GM21528 (cell line): ENCODE data around the gene VPS13C.

Experiments used
- ATAC-seq: cut with Tn5 transposase; IDR thresholded peaks from one replicate; pipeline ENCODE4 v1.9.1; 2021; ENCODE audit warnings: mild to moderate bottlenecking, moderate library complexity; ENCODE audit not compliant: unreplicated experiment, low FRiP score

The VPS13C gene

DNA sequence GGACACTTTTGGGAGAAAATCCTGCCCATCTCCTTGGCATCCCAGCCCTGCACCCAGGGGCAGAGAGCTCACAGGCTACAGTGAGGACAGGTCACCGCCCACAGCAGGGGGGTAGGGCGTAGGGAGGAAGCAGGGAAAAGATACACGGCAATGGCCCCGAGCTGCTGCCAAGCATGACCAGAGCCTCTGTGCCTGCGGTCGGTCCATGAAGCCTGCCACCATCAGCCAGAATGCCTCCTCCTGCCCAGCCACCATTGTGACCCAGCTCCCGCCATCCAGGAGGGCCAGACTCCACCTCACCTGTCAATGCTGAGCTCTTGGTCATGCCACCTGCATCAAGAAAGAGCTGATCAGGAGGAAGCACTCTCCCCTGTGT lies 230.7 kb downstream of the VPS13C start:
- no peak for ATAC-seq

DNA sequence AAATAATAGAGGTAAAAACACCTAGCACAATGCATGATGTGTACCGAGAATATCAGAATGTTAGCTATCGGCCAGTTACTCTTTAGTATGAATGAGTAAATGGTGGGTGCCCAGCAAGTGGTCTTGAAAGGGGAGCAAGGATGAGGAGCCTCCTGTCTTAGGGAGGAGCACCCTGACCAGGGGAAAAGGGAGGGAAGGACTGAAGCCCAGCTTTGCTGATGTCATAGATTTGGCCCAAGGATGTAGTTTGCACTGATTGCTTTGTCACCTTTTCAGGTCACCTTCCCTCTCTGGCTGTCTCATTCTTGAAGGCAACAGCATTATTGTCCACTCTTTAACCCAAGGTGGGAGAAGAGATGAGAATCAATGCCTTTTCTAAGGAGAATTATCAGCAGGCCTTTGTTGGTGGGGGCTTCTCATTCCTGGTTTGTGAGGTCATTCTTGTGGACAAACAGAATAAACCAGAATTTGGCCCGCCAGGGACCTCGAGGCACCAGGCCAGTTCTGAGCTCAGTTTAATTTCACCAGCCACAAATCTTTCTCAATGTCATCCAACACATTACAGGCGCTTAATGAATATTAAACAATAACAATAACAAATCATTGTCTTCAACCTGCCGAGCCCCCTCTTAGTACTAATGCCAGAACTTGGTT lies 231.3 kb downstream of the VPS13C start:
- no peak for ATAC-seq

DNA sequence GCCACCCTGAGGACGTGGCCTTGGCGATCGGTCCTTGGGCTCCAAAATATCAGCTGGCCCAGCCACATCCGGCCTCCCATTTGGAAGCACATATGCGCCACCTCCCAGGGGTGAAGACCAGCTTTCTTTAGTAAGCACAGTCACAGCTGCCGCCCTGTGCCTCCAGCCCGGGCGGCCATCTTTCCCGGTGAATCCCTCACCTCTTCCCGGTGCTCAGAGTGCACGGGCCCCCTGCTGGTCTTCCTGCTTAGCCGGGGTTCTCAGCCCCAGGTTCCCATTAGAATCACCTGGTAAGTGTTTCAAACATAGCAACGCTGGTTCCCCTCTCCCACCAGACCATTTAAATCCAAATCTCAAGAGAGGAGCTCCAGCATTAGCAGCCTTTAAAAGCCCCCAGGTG lies 232.2 kb downstream of the VPS13C start:
- no peak for ATAC-seq

DNA sequence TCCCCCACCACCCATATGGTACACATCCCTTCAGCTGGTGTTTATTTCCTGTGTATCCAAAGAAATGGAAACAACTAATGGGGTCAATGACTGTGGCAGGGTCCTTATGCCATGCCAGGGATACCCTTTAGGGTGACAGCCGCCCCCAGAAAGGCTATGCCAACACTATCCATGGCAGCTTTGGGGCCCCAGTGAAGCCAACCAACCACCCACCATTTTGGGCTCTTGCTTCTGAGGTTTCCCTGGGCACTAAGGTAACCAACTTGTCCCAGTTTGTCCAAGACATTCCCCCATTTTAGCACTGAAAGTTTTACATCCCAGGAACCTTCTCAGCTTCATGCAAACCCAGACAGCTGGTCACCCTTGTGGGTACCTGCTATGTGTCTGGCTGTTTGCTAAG lies 233.1 kb downstream of the VPS13C start:
- no peak for ATAC-seq

DNA sequence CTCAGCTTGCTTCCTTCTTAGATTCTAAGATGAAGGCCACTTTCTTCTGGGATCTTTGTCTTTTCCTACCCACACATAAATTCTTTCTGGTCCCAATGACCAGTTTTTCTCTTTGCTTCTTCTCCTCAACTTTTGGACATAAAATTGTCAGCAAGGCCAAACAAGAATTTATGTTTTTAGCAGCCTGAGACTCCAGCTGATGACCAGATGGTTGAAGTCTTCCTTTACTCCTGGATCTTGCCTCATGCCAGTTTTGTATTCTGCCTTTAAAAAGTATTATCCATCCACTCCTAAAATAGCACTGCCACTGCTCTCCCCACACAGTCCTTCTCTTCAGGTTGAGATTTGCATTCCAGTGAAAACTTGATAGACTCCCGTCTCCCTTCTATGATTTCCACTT lies 236.0 kb downstream of the VPS13C start:
- ATAC-seq = no peak

DNA sequence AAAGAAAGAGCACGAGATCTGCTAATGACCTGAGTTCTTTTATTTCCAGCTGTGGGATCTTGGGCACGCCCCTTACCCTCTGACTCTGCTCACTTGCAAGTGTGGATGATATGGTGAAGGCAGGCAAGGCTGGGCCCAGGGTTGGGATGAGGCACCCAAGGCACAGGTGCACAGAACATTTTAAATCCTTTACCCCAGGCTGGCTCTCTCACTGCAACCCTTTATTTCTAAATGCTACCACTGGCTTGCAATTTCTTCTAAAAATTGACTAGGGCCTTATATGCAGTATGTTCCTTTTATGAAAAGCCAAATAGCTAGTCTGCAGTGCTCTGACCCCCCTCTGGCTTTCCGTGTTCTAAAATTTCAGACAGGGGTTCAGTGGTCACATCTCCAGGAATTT lies 237.7 kb downstream of the VPS13C start:
- no peak for ATAC-seq

DNA sequence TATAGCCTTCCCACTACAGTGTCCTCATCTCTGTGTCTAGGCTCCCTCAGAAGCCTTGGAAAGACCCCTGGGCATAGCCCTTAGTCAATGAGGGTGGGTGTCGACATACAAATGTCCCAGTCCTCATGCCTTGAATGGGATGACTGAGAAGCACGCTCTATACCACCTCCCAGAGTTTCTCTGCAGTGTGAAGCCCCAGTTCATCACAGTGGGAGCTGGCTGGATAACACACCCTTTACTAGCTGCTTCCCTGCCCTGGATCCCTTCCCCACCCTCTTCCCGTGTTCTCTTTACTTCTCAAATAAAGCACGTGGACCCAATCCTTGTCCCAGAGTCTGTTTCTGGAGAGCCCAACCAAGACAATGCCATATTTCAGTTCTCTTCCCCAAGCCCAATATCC lies 239.3 kb downstream of the VPS13C start:
- no peak for ATAC-seq

DNA sequence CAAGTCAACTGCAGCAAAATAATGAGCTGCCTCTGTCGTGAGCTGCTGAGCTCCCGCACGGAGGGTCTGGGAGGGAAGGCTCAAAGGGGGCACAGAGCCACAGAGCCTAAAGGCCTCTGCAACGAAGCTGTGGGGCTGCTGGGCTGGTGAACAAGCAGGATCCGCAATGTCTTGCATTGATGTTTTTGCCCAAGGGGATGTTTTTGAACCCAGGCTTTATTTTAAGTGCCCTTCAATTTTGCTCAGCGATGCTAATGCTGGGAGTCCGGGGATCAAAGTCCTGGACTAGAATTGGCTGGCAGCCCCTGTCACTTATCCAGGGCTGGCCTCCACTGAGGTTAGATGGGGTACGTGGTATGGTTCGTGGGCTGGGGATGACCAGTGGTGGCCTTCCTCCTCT lies 240.0 kb downstream of the VPS13C start:
- no peak for ATAC-seq

DNA sequence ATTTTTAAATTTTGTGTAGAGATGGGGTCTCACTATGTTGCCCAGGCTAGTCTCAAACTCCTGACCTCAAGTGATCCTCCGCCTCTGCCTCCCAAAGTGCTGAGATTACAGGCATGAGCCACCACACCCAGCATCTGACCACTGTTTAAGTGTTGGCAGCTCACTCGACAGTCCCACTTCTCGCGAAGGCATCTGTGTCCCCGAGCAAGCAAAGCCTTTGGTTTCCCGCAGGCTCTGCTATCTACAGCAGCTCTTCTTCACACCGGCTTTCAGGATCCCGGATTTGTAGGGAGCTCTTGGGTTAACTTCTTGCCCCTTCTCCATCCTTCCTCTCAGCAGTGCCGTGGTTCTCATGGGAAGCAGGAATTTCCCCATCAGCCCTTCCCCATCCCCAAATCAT lies 240.9 kb downstream of the VPS13C start:
- ATAC-seq = no peak

DNA sequence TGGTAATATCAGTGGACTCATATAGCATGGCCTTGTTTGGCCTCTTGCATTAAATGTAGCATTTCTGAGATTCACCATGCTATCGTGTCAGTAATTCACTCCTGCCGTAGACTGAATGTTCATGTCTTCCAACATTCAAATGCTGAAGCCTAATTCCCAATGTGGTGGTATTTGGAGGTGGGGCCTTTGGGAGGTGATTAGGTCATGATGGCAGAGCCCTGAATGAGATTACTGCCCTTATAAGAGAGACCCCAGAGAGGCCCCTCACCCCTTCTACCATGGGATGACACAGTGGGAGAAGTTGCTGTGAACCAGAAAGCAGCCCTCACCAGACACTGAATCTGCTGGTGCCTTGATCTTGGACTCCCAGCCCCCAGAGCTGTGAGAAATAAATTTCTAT lies 241.4 kb downstream of the VPS13C start:
- ATAC-seq = no peak

DNA sequence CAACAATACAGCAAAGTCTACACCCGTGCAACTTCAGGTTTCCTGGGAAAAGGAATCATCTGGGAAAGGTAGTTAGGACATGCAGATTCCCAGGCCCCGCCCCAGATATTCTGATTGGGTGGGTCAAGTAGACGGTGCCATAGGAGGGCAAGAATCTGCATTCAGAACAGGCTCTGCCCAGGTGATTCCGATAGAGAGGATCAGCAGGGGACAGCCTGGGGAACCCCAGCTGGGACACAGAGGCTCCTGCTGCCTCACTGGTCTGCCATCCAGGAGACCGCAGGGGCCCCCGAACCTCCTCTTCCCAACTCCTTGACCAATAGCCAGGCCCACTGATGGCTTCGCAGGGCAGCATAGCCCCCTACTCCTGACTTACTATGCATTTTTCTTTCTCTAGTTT lies 243.4 kb downstream of the VPS13C start:
- no peak for ATAC-seq

DNA sequence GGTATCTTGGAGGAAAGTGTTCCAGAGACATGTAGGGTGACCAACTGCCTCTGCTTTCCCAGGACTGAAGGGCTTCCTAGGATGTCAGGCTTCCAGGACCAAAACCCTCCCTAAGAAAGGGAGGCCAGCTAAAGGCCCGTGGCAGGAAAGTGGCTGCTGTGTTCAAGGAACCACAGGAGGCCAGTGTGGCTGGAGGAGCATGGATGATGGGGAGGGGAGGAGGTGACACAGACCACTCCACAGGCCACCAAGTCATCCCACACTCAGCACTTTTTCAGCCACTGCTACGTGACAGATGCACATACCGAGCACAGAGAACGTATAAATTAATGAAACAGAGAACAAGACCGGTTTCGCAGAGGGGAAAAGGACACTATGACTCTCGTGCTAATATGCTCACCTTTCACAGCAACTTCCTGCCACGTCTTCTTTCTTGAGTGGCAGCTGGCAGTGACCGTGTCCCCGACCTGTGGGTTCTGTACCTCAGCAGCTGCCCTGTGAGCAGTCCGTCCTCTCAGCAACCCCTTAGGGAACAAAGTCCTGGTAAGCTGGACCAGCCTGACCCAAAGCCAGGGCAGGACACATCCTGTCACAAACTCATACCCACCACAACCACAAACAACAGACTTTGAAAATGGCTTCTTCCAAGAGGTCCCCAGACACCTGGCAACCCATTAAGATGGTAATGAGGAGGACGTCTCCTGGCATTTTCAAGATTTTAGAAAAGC lies 244.7 kb downstream of the VPS13C start:
- no peak for ATAC-seq

DNA sequence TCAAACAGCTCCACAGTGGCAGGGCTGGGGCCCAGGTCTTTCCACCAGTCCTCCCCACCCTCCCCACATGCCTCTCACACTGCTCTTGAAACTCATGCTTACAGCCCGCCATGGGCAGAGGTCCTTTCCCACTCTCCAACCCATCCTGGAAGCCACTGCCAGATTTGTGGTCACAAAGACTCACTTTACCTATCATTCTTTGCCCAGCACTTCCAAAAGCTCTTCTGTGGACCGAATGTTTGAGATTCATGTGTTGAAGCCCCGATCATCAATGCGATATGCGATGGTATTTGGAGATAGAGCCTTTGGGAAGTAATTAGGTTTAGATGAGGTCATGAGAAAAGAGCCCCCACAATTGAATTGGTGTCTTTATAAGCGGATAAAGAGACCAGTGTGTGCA lies 247.8 kb downstream of the VPS13C start:
- no peak for ATAC-seq

DNA sequence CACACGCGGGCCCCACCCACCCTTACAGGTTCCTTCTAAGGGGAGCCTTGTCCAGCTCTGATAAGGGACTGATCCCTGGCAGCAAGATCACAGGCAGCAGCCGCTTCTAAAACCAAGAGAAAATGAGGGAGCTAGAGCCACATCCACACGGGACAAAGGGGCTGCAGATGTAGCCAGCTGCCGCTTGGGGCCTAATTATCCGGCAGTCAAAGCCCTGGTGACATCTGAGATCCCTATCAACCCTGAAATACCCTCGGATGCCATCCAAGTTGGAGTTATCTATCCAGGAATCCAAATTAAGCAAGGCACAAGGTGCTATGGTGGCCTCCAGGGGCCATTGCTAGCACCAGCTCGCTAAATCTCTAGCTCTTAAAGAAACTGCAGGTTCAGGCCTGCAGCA lies 248.3 kb downstream of the VPS13C start:
- no peak for ATAC-seq

DNA sequence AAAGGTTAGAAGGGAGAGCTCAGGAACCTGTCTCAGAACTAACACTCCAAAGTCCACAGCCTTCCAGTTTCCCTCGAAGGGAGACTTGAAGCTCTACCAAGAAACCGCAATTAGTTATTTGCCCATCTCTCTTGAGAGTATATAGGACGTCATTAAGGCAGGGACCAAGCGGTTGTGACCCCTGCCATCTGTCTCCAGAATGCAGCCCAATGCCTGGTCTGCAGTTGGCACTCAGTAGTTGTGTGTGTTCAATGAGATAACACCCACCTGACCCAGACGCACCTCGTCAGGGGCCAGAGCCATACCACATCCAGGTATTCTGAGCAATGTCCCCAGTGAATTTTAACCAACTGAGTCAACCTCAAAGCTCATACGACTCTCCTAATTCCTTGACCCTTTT lies 251.0 kb downstream of the VPS13C start:
- ATAC-seq = no peak

DNA sequence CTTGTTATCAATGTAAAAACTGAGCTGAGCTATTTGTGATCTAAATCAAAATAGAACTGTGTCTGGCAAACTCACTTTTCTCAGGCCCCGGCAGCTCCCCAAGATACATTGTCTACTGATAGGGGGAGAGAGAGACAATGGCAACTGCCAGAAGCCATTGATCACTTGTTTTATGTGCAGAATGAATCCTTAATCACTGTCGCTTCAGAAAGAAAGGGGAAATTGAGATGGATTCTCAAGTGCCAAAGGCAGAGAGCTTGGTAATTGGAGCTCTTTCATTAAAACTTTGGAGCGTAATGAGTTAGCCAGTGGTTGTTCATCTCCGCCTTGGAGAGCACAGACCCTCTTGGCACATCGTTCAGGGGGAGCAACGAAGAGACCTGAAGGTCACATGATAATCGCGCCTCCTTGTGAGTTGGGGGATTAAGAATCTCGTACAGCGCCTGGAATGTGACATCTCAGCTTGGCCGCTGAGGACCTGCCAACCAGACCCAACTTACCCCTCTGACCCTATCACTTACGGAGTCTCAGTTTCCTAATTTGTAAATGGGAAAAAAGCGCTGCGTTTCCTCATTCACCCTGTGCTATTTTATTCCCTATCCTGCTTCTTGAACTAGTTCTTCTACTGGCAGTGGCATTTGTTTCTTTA lies 252.8 kb downstream of the VPS13C start:
- ATAC-seq = no peak
